ENCODE measurements around the gene FOXF2.
"Not testable (repeated sequence)": the region's sequence is repeated elsewhere in the genome, so short reads cannot be mapped to it uniquely, and the experiment has no call there.

Gene FOXF2

GRCh38 chr6:1367771-1368170, 21.6 kb upstream of the FOXF2 start:
- no peak for DNase-seq (ENCODE audit: low read depth)
- no peak overlapping the region for H3K4me3 ChIP-seq (ENCODE audit: low read length)
- TF ChIP-seq CTCF (conservative IDR thresholded peaks at IDR 0.05; ENCODE audit: low read depth, low read length), result no peak

- H3K4me3 ChIP-seq (ENCODE audit: low read length), result no peak overlapping the region
- DNase-seq (ENCODE audit: low read depth), result no peak
- no peak for TF ChIP-seq CTCF (conservative IDR thresholded peaks at IDR 0.05; ENCODE audit: low read depth, low read length)
Measured at GRCh38 chr6:1368940-1369339, 20.4 kb upstream of the FOXF2 start.

GRCh38 chr6:1369695-1370094, 19.7 kb upstream of the FOXF2 start:
- not testable (repeated sequence) for DNase-seq (ENCODE audit: low read depth); H3K4me3 ChIP-seq (ENCODE audit: low read length)

GRCh38 chr6:1371933-1372332, 17.4 kb upstream of the FOXF2 start:
- no peak for TF ChIP-seq CTCF (conservative IDR thresholded peaks at IDR 0.05; ENCODE audit: low read depth, low read length)
- no peak overlapping the region for H3K4me3 ChIP-seq (ENCODE audit: low read length)
- no peak for DNase-seq (ENCODE audit: low read depth)

GRCh38 chr6:1372690-1373089, 16.7 kb upstream of the FOXF2 start:
- DNase-seq (ENCODE audit: low read depth), result no peak
- no peak for TF ChIP-seq CTCF (conservative IDR thresholded peaks at IDR 0.05; ENCODE audit: low read depth, low read length)
- H3K4me3 ChIP-seq (ENCODE audit: low read length), result no peak overlapping the region

- no peak overlapping the region for H3K4me3 ChIP-seq (ENCODE audit: low read length)
- no peak for DNase-seq (ENCODE audit: low read depth)
- TF ChIP-seq CTCF (conservative IDR thresholded peaks at IDR 0.05; ENCODE audit: low read depth, low read length), result no peak
Measured at GRCh38 chr6:1376653-1377052, 12.7 kb upstream of the FOXF2 start.

- no peak overlapping the region for H3K4me3 ChIP-seq (ENCODE audit: low read length)
- no peak for TF ChIP-seq CTCF (conservative IDR thresholded peaks at IDR 0.05; ENCODE audit: low read depth, low read length)
Measured at GRCh38 chr6:1377526-1377925, 11.8 kb upstream of the FOXF2 start.

More at GRCh38 chr6:1377526-1377925, 11.8 kb upstream of the FOXF2 start:
- DNase-seq (ENCODE audit: low read depth), result no peak

All from retinal pigment epithelial cell (primary cell).